Measurements from ENCODE around the gene PCDHGA3.
"Not testable (repeated sequence)": the region's sequence is repeated elsewhere in the genome, so short reads cannot be mapped to it uniquely, and the experiment has no call there.

Gene PCDHGA3

GRCh38 chr5:141349917-141350619, 6.4 kb downstream of the PCDHGA3 start, which contains the start of gene PCDHGB1:
Gene PCDHGB1 (plus strand): TSS chr5:141350099. CDS start chr5:141350261, 162 bp downstream.
- DNase-seq (ENCODE audit: low spot score), result peak; percentile 68

- no peak for DNase-seq (ENCODE audit: low spot score)
Observed at GRCh38 chr5:141351591-141351990, 8.0 kb downstream of the PCDHGA3 start.

- DNase-seq (ENCODE audit: low spot score), result peak; percentile 48
Observed at GRCh38 chr5:141354900-141355469, 11.4 kb downstream of the PCDHGA3 start, which contains the start of gene PCDHGA4. Gene PCDHGA4 (plus strand): TSS chr5:141355021. CDS start chr5:141355108, 87 bp downstream.

GRCh38 chr5:141355641-141356040, 12.0 kb downstream of the PCDHGA3 start:
- no peak for DNase-seq (ENCODE audit: low spot score)

- no peak for DNase-seq (ENCODE audit: low spot score)
Observed at GRCh38 chr5:141356133-141356532, 12.5 kb downstream of the PCDHGA3 start.

GRCh38 chr5:141356950-141357349, 13.3 kb downstream of the PCDHGA3 start:
- no peak for DNase-seq (ENCODE audit: low spot score)

GRCh38 chr5:141359790-141360426, 16.3 kb downstream of the PCDHGA3 start, which contains the start of gene PCDHGB2:
Gene PCDHGB2 (plus strand): TSS chr5:141359994. CDS start chr5:141360136, 142 bp downstream.
- DNase-seq (ENCODE audit: low spot score), result peak; percentile 45

- DNase-seq (ENCODE audit: low spot score), result no peak
Observed at GRCh38 chr5:141360685-141361084, 17.1 kb downstream of the PCDHGA3 start.

GRCh38 chr5:141362719-141363118, 19.1 kb downstream of the PCDHGA3 start:
- no peak for DNase-seq (ENCODE audit: low spot score)

GRCh38 chr5:141363952-141364660, 20.5 kb downstream of the PCDHGA3 start, which contains the start of gene PCDHGA5:
Gene PCDHGA5 (plus strand): TSS chr5:141364162. CDS start chr5:141364331, 169 bp downstream.
- no peak for DNase-seq (ENCODE audit: low spot score)

GRCh38 chr5:141366016-141366896, 22.6 kb downstream of the PCDHGA3 start:
- DNase-seq (ENCODE audit: low spot score), result no peak

- DNase-seq (ENCODE audit: low spot score), result peak; percentile 86
Observed at GRCh38 chr5:141369994-141370848, 26.6 kb downstream of the PCDHGA3 start, which contains the start of gene PCDHGB3. Gene PCDHGB3 (plus strand): TSS chr5:141370242. CDS start chr5:141370395, 153 bp downstream.

GRCh38 chr5:141371572-141372475, 28.2 kb downstream of the PCDHGA3 start:
- DNase-seq (ENCODE audit: low spot score), result no peak

- peak; percentile 48 for DNase-seq (ENCODE audit: low spot score)
Observed at GRCh38 chr5:141373673-141374317, 30.2 kb downstream of the PCDHGA3 start, which contains the start of gene PCDHGA6. Gene PCDHGA6 (plus strand): TSS chr5:141373891. CDS start chr5:141374084, 193 bp downstream.

- DNase-seq (ENCODE audit: low spot score), result no peak
Observed at GRCh38 chr5:141374627-141375026, 31.0 kb downstream of the PCDHGA3 start.

GRCh38 chr5:141375444-141376155, 32.0 kb downstream of the PCDHGA3 start:
- DNase-seq (ENCODE audit: low spot score), result not testable (repeated sequence)

- peak; percentile 53 for DNase-seq (ENCODE audit: low spot score)
Observed at GRCh38 chr5:141382469-141383294, 39.1 kb downstream of the PCDHGA3 start, which contains the start of gene PCDHGA7. Gene PCDHGA7 (plus strand): TSS chr5:141382742. CDS start chr5:141382900, 158 bp downstream.
